ENCODE measurements around the gene GIPR.

DNA sequence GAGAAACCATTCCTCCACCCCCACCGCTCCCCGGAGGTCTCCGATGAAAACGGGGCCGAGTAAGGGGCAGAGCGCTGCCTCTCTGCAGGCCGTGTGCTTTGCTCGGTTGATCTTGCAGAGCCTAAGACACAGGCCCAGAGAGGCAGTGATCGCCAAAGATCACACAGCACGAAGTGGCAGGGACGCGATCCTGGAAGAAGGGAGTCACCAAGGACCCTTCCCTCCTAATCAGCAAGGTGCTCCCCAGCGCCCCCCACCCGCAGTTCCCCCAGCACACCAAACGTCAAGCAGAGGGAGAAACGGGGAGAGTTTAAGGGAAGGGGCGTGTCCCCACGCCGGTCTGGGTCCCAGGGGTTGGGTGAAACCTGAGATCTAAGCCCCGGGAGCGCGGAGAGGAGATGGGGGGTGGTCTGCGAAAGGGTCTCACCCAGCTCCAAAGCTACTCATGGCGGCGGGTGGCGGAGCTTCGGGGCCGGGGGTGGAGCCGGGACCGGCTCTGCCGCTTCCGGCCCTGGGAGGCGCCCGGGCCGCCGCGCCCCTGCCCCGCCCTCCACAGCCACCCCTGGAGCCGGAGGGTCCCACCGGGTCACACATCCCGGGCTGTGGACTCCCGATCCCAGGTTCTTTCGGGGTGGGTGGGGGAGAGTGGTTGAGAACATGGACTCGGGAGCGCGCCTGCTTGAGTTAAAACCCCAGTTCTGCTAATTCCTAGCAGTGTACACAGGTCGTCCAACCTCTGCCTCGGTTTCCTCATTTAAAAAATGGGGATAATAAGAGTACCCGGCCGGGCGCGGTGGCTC, 28.9 kb upstream of the GIPR start, which contains the start of gene EML2:
- TF ChIP-seq, protein P1, sequence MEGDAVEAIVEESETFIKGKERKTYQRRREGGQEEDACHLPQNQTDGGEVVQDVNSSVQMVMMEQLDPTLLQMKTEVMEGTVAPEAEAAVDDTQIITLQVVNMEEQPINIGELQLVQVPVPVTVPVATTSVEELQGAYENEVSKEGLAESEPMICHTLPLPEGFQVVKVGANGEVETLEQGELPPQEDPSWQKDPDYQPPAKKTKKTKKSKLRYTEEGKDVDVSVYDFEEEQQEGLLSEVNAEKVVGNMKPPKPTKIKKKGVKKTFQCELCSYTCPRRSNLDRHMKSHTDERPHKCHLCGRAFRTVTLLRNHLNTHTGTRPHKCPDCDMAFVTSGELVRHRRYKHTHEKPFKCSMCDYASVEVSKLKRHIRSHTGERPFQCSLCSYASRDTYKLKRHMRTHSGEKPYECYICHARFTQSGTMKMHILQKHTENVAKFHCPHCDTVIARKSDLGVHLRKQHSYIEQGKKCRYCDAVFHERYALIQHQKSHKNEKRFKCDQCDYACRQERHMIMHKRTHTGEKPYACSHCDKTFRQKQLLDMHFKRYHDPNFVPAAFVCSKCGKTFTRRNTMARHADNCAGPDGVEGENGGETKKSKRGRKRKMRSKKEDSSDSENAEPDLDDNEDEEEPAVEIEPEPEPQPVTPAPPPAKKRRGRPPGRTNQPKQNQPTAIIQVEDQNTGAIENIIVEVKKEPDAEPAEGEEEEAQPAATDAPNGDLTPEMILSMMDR (IDR thresholded peaks at IDR 0.05) = peak in 5 of 12 donors; percentile 6 to 27 (median 16)
- no peak for TF ChIP-seq POLR2A (IDR thresholded peaks at IDR 0.05)

Measured in heart left ventricle (tissue), 13 donors.